IPS-15b (cell line): Measurements from ENCODE around the gene HOMER3.

Experiments used
- H3K27me3 ChIP-seq: one replicate; pipeline ENCODE4 v1.6.1; 2013; ENCODE audit warnings: low read length; ENCODE audit not compliant: control insufficient read depth, insufficient read depth
- H3K36me3 ChIP-seq: one replicate; pipeline ENCODE4 v1.6.1; 2013; ENCODE audit warnings: low read length; ENCODE audit not compliant: control insufficient read depth, insufficient read depth
- H3K4me1 ChIP-seq: one replicate; pipeline ENCODE4 v1.6.1; 2013; ENCODE audit warnings: mild to moderate bottlenecking, low read length; ENCODE audit not compliant: control insufficient read depth, insufficient read depth
- H3K4me3 ChIP-seq: one replicate; pipeline ENCODE4 v1.5.1; 2013; ENCODE audit warnings: low read depth, low read length
- H3K9ac ChIP-seq: one replicate; pipeline ENCODE4 v1.6.1; 2013; ENCODE audit warnings: low read depth, mild to moderate bottlenecking, low read length
- H3K9me3 ChIP-seq: one replicate; pipeline ENCODE4 v1.6.1; 2013; ENCODE audit warnings: mild to moderate bottlenecking, low read length; ENCODE audit not compliant: control insufficient read depth, insufficient read depth

Gene HOMER3

GRCh38 chr19:18933297-18933696, 7.7 kb downstream of the HOMER3 start:
- peaks cover 2% of the 10 kb centered on the region for H3K4me1 ChIP-seq
- H3K4me3 ChIP-seq, result peak overlapping the region; percentile 59
- no peaks in the 10 kb centered on the region for H3K9me3 ChIP-seq
- H3K36me3 ChIP-seq, result peaks cover 22% of the 10 kb centered on the region
- no peaks in the 10 kb centered on the region for H3K27me3 ChIP-seq
- no peak overlapping the region for H3K9ac ChIP-seq

GRCh38 chr19:18932216-18932841, 8.7 kb downstream of the HOMER3 start:
- H3K9me3 ChIP-seq, result no peaks in the 10 kb centered on the region
- H3K27me3 ChIP-seq, result no peaks in the 10 kb centered on the region
- H3K4me3 ChIP-seq, result peak overlapping the region; percentile 69
- peaks cover 29% of the 10 kb centered on the region for H3K36me3 ChIP-seq
- H3K4me1 ChIP-seq, result peaks cover 2% of the 10 kb centered on the region
- H3K9ac ChIP-seq, result no peak overlapping the region

- peaks cover 33% of the 10 kb centered on the region for H3K36me3 ChIP-seq
- peak overlapping the region; percentile 26 for H3K4me3 ChIP-seq
- H3K9ac ChIP-seq, result no peak overlapping the region
- peaks cover 2% of the 10 kb centered on the region for H3K4me1 ChIP-seq
- no peaks in the 10 kb centered on the region for H3K27me3 ChIP-seq
- no peaks in the 10 kb centered on the region for H3K9me3 ChIP-seq
Observed at GRCh38 chr19:18931316-18932162, 9.5 kb downstream of the HOMER3 start.

- Histone ChIP-seq H3K36me3 (peaks cover 42% of the 10 kb centered on the region), H3K4me1 (peaks cover 2% of the 10 kb centered on the region), H3K4me3 (no peak overlapping the region), H3K9me3 (no peaks in the 10 kb centered on the region), H3K9ac (no peak overlapping the region), H3K27me3 (no peaks in the 10 kb centered on the region)
Observed at GRCh38 chr19:18929311-18929710, 11.7 kb downstream of the HOMER3 start.

GRCh38 chr19:18928018-18928805, 12.8 kb downstream of the HOMER3 start:
- Histone ChIP-seq H3K27me3 (no peaks in the 10 kb centered on the region), H3K4me3 (no peak overlapping the region), H3K4me1 (peaks cover 2% of the 10 kb centered on the region), H3K9me3 (no peaks in the 10 kb centered on the region), H3K36me3 (peaks cover 40% of the 10 kb centered on the region), H3K9ac (no peak overlapping the region)

- Histone ChIP-seq H3K36me3 (peaks cover 42% of the 10 kb centered on the region), H3K4me3 (no peak overlapping the region), H3K9me3 (no peaks in the 10 kb centered on the region), H3K27me3 (no peaks in the 10 kb centered on the region), H3K4me1 (peaks cover 3% of the 10 kb centered on the region), H3K9ac (no peak overlapping the region)
Observed at GRCh38 chr19:18924684-18925213, 16.3 kb downstream of the HOMER3 start.

GRCh38 chr19:18922228-18922985, 18.6 kb downstream of the HOMER3 start:
- Histone ChIP-seq H3K4me3 (no peak overlapping the region), H3K4me1 (peaks cover 3% of the 10 kb centered on the region), H3K9me3 (no peaks in the 10 kb centered on the region), H3K27me3 (no peaks in the 10 kb centered on the region), H3K36me3 (peaks cover 29% of the 10 kb centered on the region), H3K9ac (no peak overlapping the region)

GRCh38 chr19:18921593-18921992, 19.4 kb downstream of the HOMER3 start:
- Histone ChIP-seq H3K27me3 (no peaks in the 10 kb centered on the region), H3K36me3 (peaks cover 24% of the 10 kb centered on the region), H3K9ac (no peak overlapping the region), H3K4me3 (no peak overlapping the region), H3K4me1 (peaks cover 3% of the 10 kb centered on the region), H3K9me3 (no peaks in the 10 kb centered on the region)

- Histone ChIP-seq H3K9me3 (no peaks in the 10 kb centered on the region), H3K9ac (peak overlapping the region; percentile 28), H3K4me1 (peaks cover 3% of the 10 kb centered on the region), H3K27me3 (no peaks in the 10 kb centered on the region), H3K4me3 (peak overlapping the region; percentile 88), H3K36me3 (peaks cover 19% of the 10 kb centered on the region)
Observed at GRCh38 chr19:18920400-18920799, 20.6 kb downstream of the HOMER3 start.

GRCh38 chr19:18919900-18920214, 21.2 kb downstream of the HOMER3 start:
- Histone ChIP-seq H3K27me3 (no peaks in the 10 kb centered on the region), H3K9ac (peak overlapping the region; percentile 28), H3K36me3 (peaks cover 25% of the 10 kb centered on the region), H3K4me1 (peaks cover 3% of the 10 kb centered on the region), H3K9me3 (no peaks in the 10 kb centered on the region), H3K4me3 (peak overlapping the region; percentile 88)
